SK-N-MC (cell line): ENCODE data around the gene IGF2BP3.

ENCODE experiments used
- EZH2 ChIP-seq: fragments of 200-600 bp; sonication (generic); IDR thresholded peaks from one replicate; pipeline ENCODE4 v1.6.1; 2017; ENCODE audit warnings: antibody characterized with exemption
- FOXP2 ChIP-seq: optimal IDR thresholded peaks from 2 replicates; pipeline ENCODE3; 2011; ENCODE audit warnings: mild to moderate bottlenecking, moderate library complexity; ENCODE audit not compliant: insufficient read depth; ENCODE audit errors: extremely low read length, control extremely low read depth
- POLR2AphosphoS5 ChIP-seq: IDR thresholded peaks from 2 replicates; pipeline ENCODE4 v1.6.1; 2012; ENCODE audit warnings: mild to moderate bottlenecking, low read depth, low read length, borderline replicate concordance

DNA sequence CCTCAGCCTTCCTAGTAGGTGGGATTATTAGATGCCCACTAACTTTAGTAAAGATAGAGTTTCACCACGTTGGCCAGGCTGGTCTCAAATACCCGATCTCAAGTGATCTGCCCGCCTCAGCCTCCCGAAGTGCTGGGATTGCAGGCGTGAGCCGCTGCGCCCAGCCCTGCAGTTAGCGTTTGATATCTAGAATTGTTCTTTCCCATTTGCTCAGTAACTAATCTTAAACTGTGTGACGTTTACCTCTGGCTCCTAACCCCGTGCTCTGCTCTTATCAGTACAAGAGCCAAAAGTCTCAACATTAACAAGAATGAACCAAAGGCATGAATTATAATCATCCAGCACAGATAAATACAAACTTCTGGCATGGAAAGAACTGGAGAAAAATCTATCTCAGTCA is 47.4 kb downstream of the IGF2BP3 start:
- TF ChIP-seq EZH2 (no peak), POLR2AphosphoS5 (no peak), FOXP2 (no peak)
